Skeletal muscle cell (primary cell): ENCODE results near the gene FASTKD2.

Experiments
- DNase-seq: peaks from one replicate; pipeline ENCODE4 v3.0.0-alpha.2; 2010; ENCODE audit warnings: low read depth
- H3K4me3 ChIP-seq: 2 replicates; pipeline ENCODE4 v1.5.1; 2011; ENCODE audit warnings: low read depth, mild to moderate bottlenecking, control low read depth, low read length, moderate library complexity

The FASTKD2 gene

DNA sequence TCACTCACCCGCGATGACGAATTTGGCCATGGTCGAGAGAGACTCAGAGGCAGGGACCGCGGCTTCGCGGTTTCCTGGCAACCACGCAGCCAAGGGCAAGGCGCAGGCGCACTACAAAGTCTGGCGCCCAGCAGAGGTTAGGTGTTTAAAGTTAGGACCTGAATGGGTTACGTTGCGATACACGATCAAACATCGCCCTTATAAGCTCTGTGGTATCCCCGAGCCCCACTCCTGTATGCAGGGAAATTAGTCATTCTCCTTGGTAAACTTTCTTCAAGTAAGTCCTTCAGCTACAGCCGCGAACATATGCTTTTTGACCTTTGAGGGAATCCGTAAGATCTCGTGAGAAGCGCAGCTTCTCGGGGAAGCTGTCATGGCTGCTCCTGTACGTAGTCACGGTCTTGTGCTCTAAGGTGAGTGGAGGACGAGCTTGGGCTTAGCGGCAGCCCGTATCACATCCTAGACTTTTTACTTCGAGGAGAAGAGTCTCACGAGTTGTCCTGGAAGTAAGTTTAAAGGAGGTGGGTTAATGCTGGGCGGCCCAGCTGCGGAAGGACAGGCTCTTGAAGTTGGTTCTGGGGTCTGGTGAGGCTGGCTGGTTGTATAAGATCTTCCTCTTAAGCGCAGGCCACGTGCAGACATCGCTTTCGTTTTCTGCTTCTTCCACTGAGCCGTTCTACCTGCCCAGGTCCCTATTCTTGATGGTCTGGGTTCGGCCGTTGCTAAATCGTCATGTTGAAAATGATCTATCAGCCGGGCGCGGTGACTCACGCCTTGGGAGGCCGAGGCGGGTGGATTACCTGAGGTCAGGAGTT is at the start of gene FASTKD2, which contains the start of gene MDH1B:
TSS of gene FASTKD2 (plus strand) at position 365 of the 815 bp plus-strand sequence. CDS start 1,088 bp downstream, outside the sequence.
TSS of gene MDH1B (minus strand) at position 87 of the 815 bp plus-strand sequence. CDS start at position 30, 57 bp downstream.
- DNase-seq, result peak; percentile 89
- H3K4me3 ChIP-seq, result peak within 1 kb of the TSS; percentile 66

DNA sequence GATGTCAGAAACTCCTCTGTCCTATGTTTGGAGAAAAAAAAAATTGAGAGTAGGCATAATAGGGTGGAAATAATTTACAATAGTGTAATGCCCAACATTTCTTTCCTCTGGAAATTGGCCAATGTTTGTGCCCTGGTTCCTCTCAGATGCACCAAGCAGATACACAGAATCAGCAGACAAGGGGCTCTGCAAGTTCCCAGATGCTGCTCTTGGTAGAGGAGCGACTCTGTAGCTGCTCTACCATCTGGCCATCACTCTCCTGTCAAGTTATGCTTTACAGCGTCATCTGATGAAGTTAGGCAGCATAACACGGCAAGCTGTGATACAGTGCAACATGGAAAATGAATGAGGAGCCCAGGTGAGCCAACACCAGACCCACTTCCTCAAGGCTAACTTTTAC is 48.8 kb upstream of the FASTKD2 start:
- DNase-seq, result no peak
- H3K4me3 ChIP-seq, result no peak overlapping the region

DNA sequence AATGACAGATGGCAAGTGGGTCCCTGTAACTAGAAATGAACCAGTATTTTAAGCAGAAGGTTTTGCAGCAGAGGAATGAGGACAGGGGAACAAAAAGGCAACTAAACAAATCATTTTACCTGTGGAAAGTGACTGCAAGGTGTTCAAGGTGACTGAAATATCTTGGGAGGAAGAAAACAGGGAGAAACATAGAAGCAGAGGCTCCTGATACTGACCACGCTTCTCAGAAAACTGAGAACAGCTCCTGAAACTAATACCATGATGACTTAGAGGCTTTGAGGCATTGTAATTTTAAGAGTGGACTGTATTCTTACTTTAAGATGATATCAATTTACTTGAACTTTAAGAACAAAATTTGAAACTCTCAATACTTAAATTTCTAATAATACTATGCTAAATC is 47.1 kb upstream of the FASTKD2 start, which contains the start of gene DYTN:
TSS of gene DYTN (minus strand) at position 101 of the 400 bp plus-strand sequence. CDS start 117 bp downstream, outside the sequence.
- no peak for DNase-seq
- H3K4me3 ChIP-seq, result no peak within 1 kb of the TSS

DNA sequence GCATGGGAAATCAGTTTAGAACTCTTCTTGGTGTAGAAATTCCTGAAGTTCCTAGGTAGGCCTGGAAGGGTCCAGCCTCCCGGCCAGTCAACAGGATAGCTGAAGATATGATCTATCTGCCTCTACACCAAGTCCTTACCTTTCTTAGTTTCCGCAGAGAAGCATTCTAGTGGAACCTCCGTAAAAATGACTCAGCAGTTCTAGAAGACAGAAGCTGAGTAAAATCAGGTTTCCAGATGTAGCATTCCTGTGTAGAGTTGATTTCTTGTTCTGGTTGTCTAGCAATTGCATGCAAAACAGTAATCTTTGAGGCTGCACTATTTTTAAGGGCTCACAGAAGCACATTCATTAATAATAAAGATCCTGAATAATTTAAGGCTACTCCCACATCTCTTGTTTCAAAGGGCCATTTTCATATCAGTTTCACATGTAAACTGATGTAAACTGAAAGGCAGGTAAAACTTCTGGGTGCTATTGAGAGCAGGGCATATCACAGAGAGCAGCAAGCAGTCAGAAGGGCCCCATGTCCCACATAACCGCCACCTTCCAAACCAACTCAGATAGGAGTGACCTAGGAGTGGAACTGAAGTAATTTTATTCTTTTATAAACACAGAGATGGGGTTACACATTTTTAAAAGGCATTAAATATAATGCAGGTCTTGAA is 44.0 kb upstream of the FASTKD2 start:
- no peak overlapping the region for H3K4me3 ChIP-seq
- no peak for DNase-seq

DNA sequence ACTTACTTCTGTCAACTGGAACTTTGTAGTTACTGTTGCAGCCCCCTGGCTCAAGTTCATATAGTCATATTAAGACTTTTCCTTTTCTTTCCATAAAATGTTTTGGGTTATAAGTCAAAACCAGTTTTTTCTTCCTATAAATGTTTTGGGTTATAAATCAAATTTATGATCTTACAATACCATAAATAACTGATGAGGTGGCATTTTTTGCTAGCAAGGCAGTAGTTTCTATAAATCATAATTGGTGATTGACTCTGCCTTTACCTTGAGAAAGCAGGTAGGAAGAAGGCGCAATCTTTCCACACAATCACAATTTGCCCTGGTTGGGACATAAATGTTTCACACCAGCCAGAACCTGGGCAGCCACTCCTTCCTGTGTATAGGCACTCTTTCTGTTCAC is 42.1 kb upstream of the FASTKD2 start:
- no peak for DNase-seq
- no peak overlapping the region for H3K4me3 ChIP-seq

DNA sequence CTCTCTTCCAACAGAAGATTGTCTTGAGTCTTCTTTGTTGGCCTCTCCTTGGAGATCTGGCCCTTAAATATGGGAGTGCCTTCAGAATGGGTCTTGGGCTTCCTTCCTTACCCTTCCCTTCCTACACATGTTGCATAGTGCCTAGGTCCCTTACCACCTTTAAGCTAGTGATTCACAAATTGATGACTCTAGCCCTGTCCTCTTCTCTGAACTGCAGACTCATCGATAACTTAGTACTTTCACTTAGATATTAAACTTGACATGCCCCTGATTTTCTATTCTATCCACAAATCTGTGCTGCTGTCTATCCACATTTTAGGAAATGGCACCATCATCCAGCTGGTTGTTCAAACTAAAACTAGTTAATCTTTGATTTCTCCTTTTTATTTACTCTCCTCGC is 38.1 kb upstream of the FASTKD2 start:
- DNase-seq, result no peak
- H3K4me3 ChIP-seq, result no peak overlapping the region

DNA sequence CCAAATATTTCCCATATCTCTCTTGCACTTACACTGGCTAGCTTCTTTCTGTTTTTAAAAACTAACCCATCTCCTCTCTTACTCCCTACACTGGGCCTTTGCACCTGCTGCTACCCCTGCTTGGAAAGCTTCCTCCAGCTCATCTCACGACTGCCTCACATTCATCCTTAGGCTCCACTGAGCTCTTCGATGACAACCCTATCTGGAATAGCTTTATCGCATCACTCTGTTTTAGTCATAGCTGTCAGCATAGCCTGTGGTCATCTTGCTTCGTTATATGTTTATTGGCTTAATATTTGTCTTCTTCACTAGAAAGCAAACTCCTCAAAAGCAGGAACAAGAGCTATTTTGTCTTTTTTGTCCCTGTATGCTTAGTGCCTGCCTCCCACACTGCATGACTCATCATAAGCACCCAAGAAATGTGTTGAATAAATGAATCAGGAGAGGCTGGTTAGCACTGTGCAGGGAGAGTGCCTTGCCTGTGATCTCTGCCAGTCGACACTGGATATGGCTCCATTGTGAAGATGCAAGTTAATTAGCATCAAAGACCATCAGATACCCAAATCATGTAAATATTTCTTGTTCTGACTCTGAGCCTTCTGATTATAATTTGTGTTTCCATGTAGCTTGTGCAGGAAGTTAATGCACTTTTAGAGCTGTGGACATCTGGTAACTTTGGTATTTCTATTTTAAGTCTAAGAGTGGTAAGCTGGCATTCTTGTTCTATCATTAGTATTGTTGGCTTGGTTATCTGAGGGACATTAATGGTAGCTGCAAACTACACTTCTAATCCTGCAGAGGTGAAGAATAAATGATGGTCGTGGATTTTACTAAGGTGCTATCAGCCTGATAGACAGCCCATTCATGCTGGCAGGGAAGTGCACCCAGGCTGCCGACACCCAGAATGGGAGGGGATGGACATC is 36.9 kb upstream of the FASTKD2 start:
- no peak for DNase-seq
- no peak overlapping the region for H3K4me3 ChIP-seq

DNA sequence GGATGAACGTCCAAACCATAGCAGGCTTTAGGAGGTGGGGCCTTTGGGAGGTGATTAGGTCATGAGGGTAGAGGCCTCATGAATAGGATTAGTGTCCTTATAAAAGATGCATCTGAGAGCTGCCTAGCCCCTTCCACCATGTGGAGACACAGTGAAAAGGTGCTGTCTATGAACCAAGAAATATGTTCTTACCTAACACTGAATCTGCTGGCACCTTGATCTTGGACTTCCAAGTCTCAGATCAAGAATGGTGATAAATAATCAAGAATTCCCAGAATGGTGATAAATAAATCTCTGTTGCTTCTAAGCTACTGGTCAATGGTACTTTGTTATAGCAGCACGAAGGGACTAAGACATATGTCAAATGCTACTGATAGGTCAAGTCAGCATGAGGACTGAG is 32.1 kb upstream of the FASTKD2 start:
- no peak overlapping the region for H3K4me3 ChIP-seq
- DNase-seq, result no peak

DNA sequence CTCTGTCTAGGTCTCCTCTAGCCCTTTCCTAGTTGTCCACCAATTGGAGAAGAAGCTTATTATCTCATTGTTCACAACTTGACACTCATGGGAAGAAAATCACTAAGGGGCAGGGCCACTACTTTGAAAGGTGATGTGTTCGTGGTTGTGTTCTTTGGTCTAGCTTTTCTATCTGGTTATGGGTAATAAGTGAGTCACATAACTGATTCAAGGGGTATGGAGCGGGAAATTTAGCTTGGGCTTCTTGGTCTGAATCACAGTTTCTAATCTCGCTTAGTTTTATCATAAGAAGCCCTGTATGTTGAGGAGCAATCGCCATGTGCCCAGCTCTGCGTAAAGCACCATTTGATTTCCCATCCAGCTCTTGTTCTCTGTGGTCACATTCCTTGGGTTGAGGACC is 28.5 kb upstream of the FASTKD2 start:
- no peak for DNase-seq
- H3K4me3 ChIP-seq, result no peak overlapping the region

DNA sequence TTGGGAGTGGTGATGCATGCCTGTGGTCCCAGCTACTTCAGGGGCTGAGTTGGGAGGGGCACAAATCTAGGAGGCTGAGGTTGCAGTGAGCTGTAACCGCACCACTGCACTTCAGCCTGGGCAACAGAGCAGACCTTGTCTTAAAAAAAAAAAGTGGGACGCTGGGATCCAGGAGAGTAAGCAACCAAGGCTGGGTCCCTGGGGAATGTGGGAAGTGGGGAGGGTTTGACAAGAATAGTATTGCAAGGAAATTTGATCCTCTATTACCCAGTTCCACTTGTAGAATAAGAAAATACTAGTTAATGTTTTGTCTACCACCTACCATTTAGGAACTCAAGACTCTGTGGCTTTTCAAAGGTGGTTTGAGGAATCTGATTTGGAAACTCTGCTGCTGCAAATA is 26.1 kb upstream of the FASTKD2 start:
- no peak for DNase-seq

DNA sequence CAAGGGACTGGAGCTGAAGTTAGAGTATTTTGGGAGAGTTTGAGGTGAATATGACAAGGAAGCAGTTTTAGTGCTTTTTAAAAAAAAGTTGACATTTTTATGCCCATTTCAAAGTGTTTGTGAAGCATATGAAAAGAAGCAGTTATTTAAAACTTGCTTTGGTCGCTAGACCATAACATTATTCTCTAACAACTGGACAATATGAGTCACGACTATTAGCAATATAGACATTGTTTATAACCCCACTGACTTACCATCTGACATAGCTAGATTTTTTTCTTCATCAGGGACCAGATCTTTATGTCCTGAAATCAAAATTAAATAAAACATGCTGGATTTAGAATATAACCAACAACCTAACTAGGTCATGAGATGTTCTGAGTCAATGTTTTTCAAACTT is 24.6 kb upstream of the FASTKD2 start:
- no peak for DNase-seq
- H3K4me3 ChIP-seq, result no peak overlapping the region

More for the DNA sequence above, 26.1 kb upstream of the FASTKD2 start:
- no peak overlapping the region for H3K4me3 ChIP-seq

DNA sequence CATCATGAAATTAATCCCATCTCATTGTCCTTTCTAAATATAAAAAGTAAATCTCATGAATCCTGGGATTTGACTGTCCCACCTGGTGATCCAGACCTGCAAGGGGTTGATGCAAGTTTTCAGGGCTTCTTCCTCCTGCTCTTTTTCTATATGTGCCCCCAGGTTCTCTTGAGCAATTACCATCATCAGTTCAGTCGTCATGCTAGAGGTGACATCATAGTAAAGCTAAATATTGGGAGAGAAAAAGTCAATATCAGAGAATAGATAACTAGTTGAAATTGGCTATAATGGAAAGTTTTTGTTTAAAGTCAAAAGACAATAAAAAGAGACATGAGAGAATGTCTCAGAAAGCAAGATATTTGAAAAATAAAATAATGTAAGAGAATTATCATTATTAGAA is 8.6 kb upstream of the FASTKD2 start:
- no peak overlapping the region for H3K4me3 ChIP-seq
- DNase-seq, result no peak

DNA sequence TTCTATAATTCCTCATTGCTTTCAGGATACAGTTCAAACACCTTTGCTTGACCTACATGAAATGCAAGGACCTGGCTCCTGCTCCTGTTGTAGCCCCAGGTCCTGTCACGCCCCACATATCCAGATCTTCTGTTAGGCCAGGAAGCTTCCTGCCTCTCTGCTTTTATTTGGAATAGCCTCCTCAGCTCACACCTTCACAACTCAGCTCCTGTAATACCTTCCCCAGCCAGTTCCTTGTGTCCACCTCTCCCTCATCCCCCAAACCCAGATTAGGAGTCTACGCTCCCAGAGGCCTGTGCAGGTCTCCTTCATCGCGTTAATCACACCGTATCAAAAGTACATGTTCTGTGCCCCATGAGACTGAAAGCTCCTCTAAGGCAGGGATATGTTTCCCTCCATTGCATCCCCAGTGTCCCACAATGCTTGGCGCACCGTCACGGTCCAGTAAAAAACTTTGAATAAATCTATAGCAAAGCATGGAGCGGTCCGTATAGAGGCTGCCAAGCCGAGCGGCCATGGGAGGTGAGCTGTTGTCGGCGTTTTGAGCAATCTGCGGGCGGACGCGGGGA is 649 bp upstream of the FASTKD2 start:
- H3K4me3 ChIP-seq, result peak overlapping the region; percentile 66
- no peak for DNase-seq

DNA sequence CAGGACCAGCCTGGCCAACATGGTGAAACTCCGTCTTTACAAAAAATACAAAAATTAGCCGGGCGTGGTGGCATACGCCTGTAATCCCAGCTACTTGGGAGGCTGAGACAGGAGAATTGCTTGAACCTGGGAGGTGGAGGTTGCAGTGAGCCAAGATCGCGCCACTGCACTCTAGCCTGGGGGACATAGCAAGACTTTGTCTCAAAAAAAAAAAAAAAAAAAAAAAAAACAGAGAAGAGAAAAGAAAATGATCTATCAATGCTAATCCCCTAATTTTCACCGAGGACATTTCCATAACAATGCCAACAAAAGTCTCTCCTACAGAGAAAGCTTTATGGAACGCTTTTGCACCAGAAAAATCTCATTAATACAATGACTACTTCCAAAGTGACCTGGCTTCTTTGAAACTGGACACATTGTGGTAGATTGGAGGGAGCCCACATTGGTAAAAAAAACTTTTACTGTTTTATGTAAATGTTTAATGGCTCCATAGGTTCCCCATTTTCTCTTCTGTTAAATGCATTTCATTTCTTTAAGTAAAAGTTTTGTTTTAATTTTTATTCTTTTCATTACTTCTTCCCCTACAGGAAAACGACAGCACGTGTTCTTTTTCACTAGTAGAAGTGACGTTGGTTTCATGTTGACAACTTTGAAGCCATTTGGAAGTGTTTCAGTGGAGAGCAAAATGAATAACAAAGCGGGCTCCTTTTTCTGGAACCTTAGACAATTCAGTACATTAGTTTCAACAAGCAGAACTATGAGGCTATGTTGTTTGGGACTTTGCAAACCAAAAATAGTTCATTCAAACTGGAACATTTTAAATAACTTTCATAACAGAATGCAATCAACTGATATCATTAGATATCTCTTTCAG is 888 bp downstream of the FASTKD2 start:
- no peak for DNase-seq

DNA sequence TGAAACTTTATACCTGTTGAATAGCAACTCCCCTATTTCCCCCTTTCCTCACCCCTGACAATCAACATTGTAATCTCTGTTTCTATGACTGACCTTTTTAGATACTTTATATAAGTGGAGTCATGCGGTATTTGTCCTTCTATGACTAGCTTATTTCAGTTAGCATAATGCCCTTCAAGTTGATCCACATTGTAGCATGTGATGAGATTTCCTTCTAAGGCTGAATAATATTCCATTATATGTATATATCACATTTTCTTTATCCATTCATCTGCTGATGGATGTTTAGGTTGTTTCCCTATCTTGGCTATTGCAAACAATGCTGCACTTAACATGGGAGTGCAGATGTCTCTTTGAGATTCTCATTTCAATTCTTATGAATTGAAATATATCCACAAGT is 9.5 kb downstream of the FASTKD2 start:
- DNase-seq, result no peak
- no peak overlapping the region for H3K4me3 ChIP-seq

More for the DNA sequence above, 888 bp downstream of the FASTKD2 start:
- peak overlapping the region; percentile 66 for H3K4me3 ChIP-seq

DNA sequence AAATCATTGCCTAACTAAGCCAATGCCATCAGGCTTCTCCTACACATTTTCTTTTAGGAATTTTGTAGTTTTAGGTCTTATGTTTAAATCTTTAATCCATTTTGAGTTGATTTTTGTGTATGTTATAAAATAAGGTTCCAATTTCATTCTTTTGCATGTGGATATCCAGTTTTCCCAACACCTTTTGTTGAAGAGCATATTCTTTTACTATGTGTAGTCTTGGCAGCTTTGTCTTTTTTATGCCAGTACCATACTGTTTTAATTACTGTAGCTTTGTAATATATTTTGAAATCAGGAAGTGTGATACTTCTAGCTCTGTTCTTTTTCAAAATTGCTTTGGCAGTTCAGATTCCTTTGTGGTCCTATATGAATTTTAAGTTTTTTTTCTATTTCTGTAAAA is 11.0 kb downstream of the FASTKD2 start:
- no peak for DNase-seq
- no peak overlapping the region for H3K4me3 ChIP-seq

DNA sequence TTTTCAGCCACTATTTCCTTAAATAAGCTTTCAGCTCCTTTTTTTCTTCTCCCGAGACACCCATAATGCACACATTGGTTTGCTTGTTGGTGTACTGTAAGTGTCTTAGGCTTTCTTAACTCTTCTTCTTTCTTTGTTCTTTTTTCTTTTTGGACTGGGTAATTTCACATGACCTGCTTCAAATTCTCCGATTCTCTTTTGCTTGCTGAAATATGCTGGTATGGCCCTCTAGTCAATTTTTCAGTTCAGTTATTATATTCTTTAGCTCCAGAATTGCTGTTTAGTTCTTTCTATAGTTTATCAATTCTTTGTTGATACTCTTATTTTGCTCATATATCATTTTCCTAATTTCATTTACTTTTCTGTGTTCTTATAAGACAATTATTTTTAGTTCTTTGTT is 15.3 kb downstream of the FASTKD2 start:
- DNase-seq, result no peak
- no peak overlapping the region for H3K4me3 ChIP-seq

DNA sequence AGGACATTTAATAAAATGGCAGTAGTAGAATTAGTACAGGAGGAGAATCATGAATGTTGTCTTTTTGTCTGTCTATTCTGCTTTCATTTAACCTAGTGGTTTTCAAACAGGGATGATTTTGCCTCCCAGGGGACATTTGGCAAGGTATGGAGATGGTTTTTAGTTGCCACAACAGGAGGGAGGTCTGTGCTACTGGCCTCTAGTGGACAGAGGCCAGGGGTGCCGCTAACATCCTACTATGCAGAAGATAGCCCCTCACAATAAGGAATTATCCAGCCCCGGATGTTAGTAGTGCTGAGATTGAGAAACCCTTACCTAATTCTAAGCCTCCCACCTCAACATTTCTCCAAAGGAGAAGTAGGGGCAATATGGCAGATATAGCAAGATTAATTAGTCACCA is 18.3 kb downstream of the FASTKD2 start:
- H3K4me3 ChIP-seq, result no peak overlapping the region
- DNase-seq, result no peak
